Measurements from ENCODE around the gene NIPAL4.

- no peak for TF ChIP-seq EZH2 (IDR thresholded peaks at IDR 0.05)
- TF ChIP-seq, protein P1, sequence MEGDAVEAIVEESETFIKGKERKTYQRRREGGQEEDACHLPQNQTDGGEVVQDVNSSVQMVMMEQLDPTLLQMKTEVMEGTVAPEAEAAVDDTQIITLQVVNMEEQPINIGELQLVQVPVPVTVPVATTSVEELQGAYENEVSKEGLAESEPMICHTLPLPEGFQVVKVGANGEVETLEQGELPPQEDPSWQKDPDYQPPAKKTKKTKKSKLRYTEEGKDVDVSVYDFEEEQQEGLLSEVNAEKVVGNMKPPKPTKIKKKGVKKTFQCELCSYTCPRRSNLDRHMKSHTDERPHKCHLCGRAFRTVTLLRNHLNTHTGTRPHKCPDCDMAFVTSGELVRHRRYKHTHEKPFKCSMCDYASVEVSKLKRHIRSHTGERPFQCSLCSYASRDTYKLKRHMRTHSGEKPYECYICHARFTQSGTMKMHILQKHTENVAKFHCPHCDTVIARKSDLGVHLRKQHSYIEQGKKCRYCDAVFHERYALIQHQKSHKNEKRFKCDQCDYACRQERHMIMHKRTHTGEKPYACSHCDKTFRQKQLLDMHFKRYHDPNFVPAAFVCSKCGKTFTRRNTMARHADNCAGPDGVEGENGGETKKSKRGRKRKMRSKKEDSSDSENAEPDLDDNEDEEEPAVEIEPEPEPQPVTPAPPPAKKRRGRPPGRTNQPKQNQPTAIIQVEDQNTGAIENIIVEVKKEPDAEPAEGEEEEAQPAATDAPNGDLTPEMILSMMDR (IDR thresholded peaks at IDR 0.05), result no peak
- TF ChIP-seq EZH2phosphoT487 (IDR thresholded peaks at IDR 0.05), result no peak
These were observed 19.8 kb downstream of the NIPAL4 start for GRCh38 chr5:157479612-157480510.

Data from neural progenitor cell (in vitro differentiated cells).